ENCODE measurements around the gene CLEC4A.

GRCh38 chr12:8088574-8088973 lies 34.8 kb upstream of the CLEC4A start:
- no peak for TF ChIP-seq CTCF (optimal IDR thresholded peaks at IDR 0.05 in 1 of 3, IDR thresholded peaks at IDR 0.05 in 1 of 3, conservative IDR thresholded peaks at IDR 0.05 in 1 of 3; ENCODE audit: extremely low read depth in 1 of 3, insufficient read depth in 2 of 3, low read length in 3 of 3)
- no peak for TF ChIP-seq EZH2 (IDR thresholded peaks at IDR 0.05; ENCODE audit: low read length)
